Endothelial cell of umbilical vein (primary cell): ENCODE data around the gene ZFX. TPM values are rescaled to one million over a fixed set of nuclear protein-coding genes. Genes with fewer than 3 reads are reported as not detected.

Experiments used
- BruUV-seq: library from RNA; stranded (reverse); fragments of 400-500 nt; replicated peaks from 2 replicates; lab custom pipeline; 2021; lab: Mats Ljungman, UMichigan
- CTCF ChIA-PET: fragments of 300-600, 350-600 bp; sonication (Branson Sonifier 250); formaldehyde crosslinking; loops from one replicate; lab custom pipeline; 2021; ENCODE audit warnings: antibody characterized with exemption, inconsistent platforms; lab: Charles Lee
- POLR2A ChIA-PET: fragments of 300-600, 350-600 bp; sonication (Branson Sonifier 250); formaldehyde crosslinking; loops from one replicate; lab custom pipeline; 2021; ENCODE audit warnings: antibody characterized with exemption, inconsistent platforms; lab: Charles Lee
- DNase-seq: peaks from one replicate; pipeline ENCODE4 v3.0.0-alpha.2; 2011; ENCODE audit warnings: low read depth, low spot score
- FAIRE-seq: peaks from 2 replicates; lab custom pipeline; 2011; peaks lifted over from hg19 to GRCh38; lab: Jason Lieb, UNC
- H2AFZ ChIP-seq: 2 replicates; pipeline ENCODE4 v1.6.0; 2012; ENCODE audit warnings: low read depth, low read length, control low read depth, inconsistent platforms
- H3K27ac ChIP-seq: 2 replicates; pipeline ENCODE4 v1.5.1; 2011; ENCODE audit warnings: low read depth, mild to moderate bottlenecking, control low read depth, low read length, moderate library complexity; ENCODE audit not compliant: insufficient read depth
- H3K27me3 ChIP-seq, 2 experiments: 2 replicates each; pipeline versions ENCODE4 v1.6.0 to v1.6.1; 2011; ENCODE audit warnings: low read length in 2 of 2, mixed read lengths in 1 of 2; ENCODE audit not compliant: control insufficient read depth in 2 of 2, insufficient read depth in 2 of 2
- H3K36me3 ChIP-seq, 2 experiments: 2 replicates in 1 of 2; 3 replicates in 1 of 2; pipeline ENCODE4 v1.5.1; 2011; ENCODE audit warnings: low read length in 2 of 2, mild to moderate bottlenecking in 1 of 2, moderate library complexity in 1 of 2; ENCODE audit not compliant: control insufficient read depth in 2 of 2, insufficient read depth in 2 of 2; ENCODE audit errors: extremely low read depth in 1 of 2
- H3K4me1 ChIP-seq: 3 replicates; pipeline ENCODE4 v1.5.1; 2011; ENCODE audit warnings: mild to moderate bottlenecking, low read length; ENCODE audit not compliant: control insufficient read depth, insufficient read depth; ENCODE audit errors: extremely low read depth
- H3K4me2 ChIP-seq: 2 replicates; pipeline ENCODE4 v1.6.1; 2011; ENCODE audit warnings: low read length, control low read depth, mixed read lengths; ENCODE audit not compliant: insufficient read depth
- H3K4me3 ChIP-seq, 3 experiments: fragments of 200-600 bp in 1 of 3; sonication (generic), shearing (Covaris generic) in 1 of 3; replicated peaks in 1 of 3; 2 replicates each; pipeline ENCODE4 v1.5.1; 2011 to 2016; ENCODE audit warnings: control low read depth in 3 of 3, low read length in 3 of 3, mild to moderate bottlenecking in 2 of 3, inconsistent platforms in 1 of 3, low read depth in 1 of 3, moderate library complexity in 1 of 3; ENCODE audit not compliant: insufficient read depth in 1 of 3
- H3K79me2 ChIP-seq: 2 replicates; pipeline ENCODE4 v1.6.0; 2012; ENCODE audit warnings: low read length, inconsistent platforms; ENCODE audit not compliant: control insufficient read depth, insufficient read depth
- H3K9ac ChIP-seq: replicated peaks from 2 replicates; pipeline ENCODE3; 2011; ENCODE audit warnings: low read length, control low read depth; ENCODE audit not compliant: insufficient read depth; ENCODE audit errors: extremely low read depth
- H3K9me1 ChIP-seq: replicated peaks from 3 replicates; pipeline ENCODE4 v1.6.0; 2011; ENCODE audit warnings: mild to moderate bottlenecking, low read length; ENCODE audit not compliant: control insufficient read depth, insufficient read depth; ENCODE audit errors: extremely low read depth
- H3K9me3 ChIP-seq: replicated peaks from 2 replicates; pipeline ENCODE4 v1.5.1; 2012; ENCODE audit warnings: low read length, inconsistent platforms; ENCODE audit not compliant: control insufficient read depth, insufficient read depth
- H4K20me1 ChIP-seq: replicated peaks from 2 replicates; pipeline ENCODE3; 2011; ENCODE audit warnings: mild to moderate bottlenecking, low read length; ENCODE audit not compliant: control insufficient read depth, insufficient read depth; ENCODE audit errors: extremely low read depth
- EZH2 ChIP-seq: IDR thresholded peaks from 2 replicates; pipeline ENCODE4 v1.6.1; 2012; ENCODE audit warnings: borderline replicate concordance, low read depth, mild to moderate bottlenecking, moderate library complexity, low read length, inconsistent platforms; ENCODE audit not compliant: severe bottlenecking
- FOS ChIP-seq: IDR thresholded peaks from 2 replicates; pipeline ENCODE4 v1.6.1; 2011; ENCODE audit warnings: mild to moderate bottlenecking, low read length, moderate library complexity, borderline replicate concordance; ENCODE audit not compliant: insufficient read depth
- GATA2 ChIP-seq: IDR thresholded peaks from 2 replicates; pipeline ENCODE4 v1.7.0; 2011; ENCODE audit warnings: low read depth, mild to moderate bottlenecking, moderate library complexity, mixed read lengths, low read length; ENCODE audit not compliant: insufficient read length, insufficient read depth
- JUN ChIP-seq: IDR thresholded peaks from 2 replicates; pipeline ENCODE4 v1.6.1; 2011; ENCODE audit warnings: borderline replicate concordance, low read depth; ENCODE audit not compliant: insufficient read length, insufficient read depth
- MYC ChIP-seq: IDR thresholded peaks from one replicate; pipeline ENCODE4 v1.6.1; 2011; ENCODE audit warnings: mild to moderate bottlenecking, low read depth, low read length
- POLR2A ChIP-seq: IDR thresholded peaks from 2 replicates; pipeline ENCODE4 v1.6.1; 2012; ENCODE audit warnings: low read depth, mild to moderate bottlenecking, control low read depth, low read length
- POLR2AphosphoS5 ChIP-seq: IDR thresholded peaks from 2 replicates; pipeline ENCODE4 v1.6.1; 2012; ENCODE audit warnings: low read depth, mild to moderate bottlenecking, control low read depth, low read length, moderate library complexity; ENCODE audit not compliant: insufficient read depth
- dilution Hi-C: fragments of 300-500 bp; cut with MboI; formaldehyde crosslinking; loops from one replicate; pipeline ENCODE4 v1.15.0; 2019; ENCODE audit warnings: low sequenced_read_pairs; ENCODE audit not compliant: extremely low pct_ligation_motif_present
- intact Hi-C: fragments of 100-400 bp; cut with micrococcal nuclease; formaldehyde crosslinking; loops from one replicate; pipeline ENCODE4 v1.10.0; 2022
- polyA plus RNA-seq, 4 experiments: library from polyadenylated mRNA; depleted of rRNA in 3 of 4; stranded (reverse) in 3 of 4; unstranded in 1 of 4; fragments of >200 nt; gene quantifications; 2 replicates each; pipeline versions ENCODE4 v1.2.1 to v1.2.3, GENCODE V29; 2011 to 2012; ENCODE audit warnings: missing spikeins in 1 of 4
- total RNA-seq: library from RNA; stranded (reverse); gene quantifications from 2 replicates; pipeline ENCODE4 v1.2.3, GENCODE V29; 2021
- TF ChIP-seq, protein P1 (sequence below): IDR thresholded peaks from 2 replicates; pipeline ENCODE4 v1.6.1; 2011; ENCODE audit not compliant: insufficient read depth, insufficient read length
- TF ChIP-seq, protein P2 (sequence below), 2 donors: IDR thresholded peaks; 1 replicate in 1 of 2; 2 replicates in 1 of 2; pipeline ENCODE4 v1.5.1; 2011; ENCODE audit warnings: low read length in 2 of 2, mild to moderate bottlenecking in 2 of 2, moderate library complexity in 2 of 2, control low read depth in 1 of 2, inconsistent platforms in 1 of 2, low read depth in 1 of 2; ENCODE audit not compliant: insufficient read depth in 1 of 2; ENCODE audit errors: extremely low read depth in 1 of 2

The ZFX gene
- total and polyA plus RNA-seq, 2 donors (not counting 3 experiments of a cell fraction or from before 2014, with no cell fraction given): 11.4 to 34.1 TPM

DNA sequence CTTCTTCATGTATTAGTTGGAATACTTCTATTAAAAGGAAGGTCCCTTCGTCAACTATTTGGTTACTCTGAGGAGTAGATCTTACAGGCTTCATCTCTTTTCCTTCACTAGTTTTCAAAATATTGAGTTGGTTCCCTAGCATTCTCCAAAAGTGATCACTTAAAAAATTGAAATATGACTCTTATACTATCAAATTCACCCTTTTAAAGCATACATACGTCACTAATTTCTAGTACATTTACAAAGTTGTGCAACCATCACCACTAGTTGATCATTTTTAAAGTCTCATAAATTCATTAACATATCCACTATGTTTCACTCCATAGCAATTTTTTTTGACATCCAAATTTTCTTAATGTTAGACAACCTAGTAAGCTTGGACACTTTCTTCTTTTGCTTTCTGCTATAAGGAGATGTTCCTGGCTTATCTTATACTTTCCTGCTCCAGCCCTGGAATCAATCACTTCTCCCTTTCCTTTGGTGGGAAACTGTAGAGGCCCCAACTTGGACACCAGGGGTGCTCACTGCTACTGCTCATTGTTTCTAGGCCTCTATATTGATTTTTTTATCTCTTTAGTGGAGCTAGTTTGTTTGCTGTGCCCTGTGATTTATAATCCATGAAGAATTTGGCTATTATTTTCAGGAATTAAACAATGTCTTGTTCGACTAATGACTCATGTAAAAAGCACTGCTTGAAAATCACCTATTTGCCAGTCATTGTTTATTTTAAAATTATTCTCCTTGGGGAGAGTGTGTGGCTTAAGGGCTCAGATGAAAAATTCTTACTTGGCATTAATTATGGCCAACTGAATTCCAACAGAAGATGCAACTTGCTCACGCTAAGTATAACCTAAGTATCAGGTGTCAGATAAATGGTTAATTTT is 4.0 kb upstream of the ZFX start:
- peak; percentile 88 for FAIRE-seq
- TF ChIP-seq JUN (peak; percentile 25), FOS (peak; percentile 54), POLR2AphosphoS5 (no peak)
- Histone ChIP-seq H3K9me1 (no peaks in the 10 kb centered on the region), H3K4me3 (no peak overlapping the region), H4K20me1 (no peaks in the 10 kb centered on the region), H3K4me1 (peaks cover 28% of the 10 kb centered on the region), H2AFZ (no peak overlapping the region), H3K9me3 (no peaks in the 10 kb centered on the region), H3K27me3 (no peaks in the 10 kb centered on the region), H3K4me2 (peak overlapping the region; percentile 91), H3K36me3 (no peaks in the 10 kb centered on the region), H3K79me2 (peaks cover 2% of the 10 kb centered on the region), H3K27ac (peak overlapping the region; percentile 9), H3K9ac (peak overlapping the region; percentile 59)
- peak; percentile 48 for DNase-seq
- ChIA-PET POLR2A (no interaction called here), CTCF (interaction anchor here (0.7 kb wide), 1 partner anchor 29 kb away, joined by 4 read pairs; no protein-coding TSS in a partner anchor)
- dilution Hi-C loops: no loop called here
- no TSS peak for BruUV-seq
- intact Hi-C loops: loop anchor here (2.0 kb wide), 1 partner anchor 63 kb away; no protein-coding TSS in a partner anchor

DNA sequence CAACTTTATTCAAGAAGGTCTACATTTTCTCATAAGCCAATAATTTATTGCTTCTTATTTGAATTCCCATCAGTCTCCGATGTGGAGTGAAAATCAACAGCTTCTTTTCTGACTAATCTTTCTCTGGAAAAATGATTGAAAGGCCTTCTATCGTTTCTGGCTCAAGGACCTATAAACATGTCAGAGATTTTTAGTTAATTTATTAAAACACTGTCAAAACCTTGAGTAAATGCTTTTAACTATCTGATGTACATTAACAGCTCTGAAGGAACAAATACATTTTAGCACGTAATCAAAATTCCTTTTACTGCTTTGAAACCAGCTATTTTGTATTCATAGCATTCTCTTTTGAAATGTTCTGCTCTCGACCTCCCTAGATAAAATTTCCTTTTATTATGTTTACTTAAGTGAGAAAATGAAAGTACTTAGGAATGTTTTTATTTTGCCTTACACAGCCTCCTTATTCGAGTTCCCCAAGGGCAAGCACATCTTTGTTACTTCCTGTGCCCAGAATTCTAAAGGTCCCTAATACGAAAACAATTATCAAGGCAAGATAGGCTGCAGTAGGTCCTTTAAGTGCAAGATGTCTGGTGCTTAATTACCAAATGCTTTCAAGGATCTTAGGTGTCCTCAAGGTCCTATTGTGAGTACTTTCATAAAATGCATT is 3.1 kb upstream of the ZFX start:
- peak; percentile 4 for FAIRE-seq
- no peaks in the 10 kb centered on the region for H3K9me3 ChIP-seq
- ChIA-PET CTCF (interaction anchor here (0.7 kb wide), 1 partner anchor 28 kb away, joined by 4 read pairs; no protein-coding TSS in a partner anchor), POLR2A (no interaction called here)
- H3K9ac ChIP-seq: peak overlapping the region; percentile 59
- peak overlapping the region; percentile 25 for H2AFZ ChIP-seq
- peak overlapping the region; percentile 9 for H3K27ac ChIP-seq
- dilution Hi-C loops: no loop called here
- H3K27me3 ChIP-seq: no peaks in the 10 kb centered on the region
- H3K4me2 ChIP-seq: peak overlapping the region; percentile 91
- DNase-seq: peak; percentile 44
- no peaks in the 10 kb centered on the region for H4K20me1 ChIP-seq
- H3K4me3 ChIP-seq: peak overlapping the region in 1 of 3 experiments; percentile 49
- H3K36me3 ChIP-seq: no peaks in the 10 kb centered on the region
- TF ChIP-seq, protein P1, sequence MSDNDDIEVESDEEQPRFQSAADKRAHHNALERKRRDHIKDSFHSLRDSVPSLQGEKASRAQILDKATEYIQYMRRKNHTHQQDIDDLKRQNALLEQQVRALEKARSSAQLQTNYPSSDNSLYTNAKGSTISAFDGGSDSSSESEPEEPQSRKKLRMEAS: no peak
- no peak for TF ChIP-seq GATA2
- TF ChIP-seq FOS: no peak
- no peak for TF ChIP-seq JUN
- no peak for TF ChIP-seq MYC
- TF ChIP-seq POLR2AphosphoS5: no peak
- no peak for TF ChIP-seq POLR2A
- no peak for TF ChIP-seq EZH2
- TF ChIP-seq, protein P2, sequence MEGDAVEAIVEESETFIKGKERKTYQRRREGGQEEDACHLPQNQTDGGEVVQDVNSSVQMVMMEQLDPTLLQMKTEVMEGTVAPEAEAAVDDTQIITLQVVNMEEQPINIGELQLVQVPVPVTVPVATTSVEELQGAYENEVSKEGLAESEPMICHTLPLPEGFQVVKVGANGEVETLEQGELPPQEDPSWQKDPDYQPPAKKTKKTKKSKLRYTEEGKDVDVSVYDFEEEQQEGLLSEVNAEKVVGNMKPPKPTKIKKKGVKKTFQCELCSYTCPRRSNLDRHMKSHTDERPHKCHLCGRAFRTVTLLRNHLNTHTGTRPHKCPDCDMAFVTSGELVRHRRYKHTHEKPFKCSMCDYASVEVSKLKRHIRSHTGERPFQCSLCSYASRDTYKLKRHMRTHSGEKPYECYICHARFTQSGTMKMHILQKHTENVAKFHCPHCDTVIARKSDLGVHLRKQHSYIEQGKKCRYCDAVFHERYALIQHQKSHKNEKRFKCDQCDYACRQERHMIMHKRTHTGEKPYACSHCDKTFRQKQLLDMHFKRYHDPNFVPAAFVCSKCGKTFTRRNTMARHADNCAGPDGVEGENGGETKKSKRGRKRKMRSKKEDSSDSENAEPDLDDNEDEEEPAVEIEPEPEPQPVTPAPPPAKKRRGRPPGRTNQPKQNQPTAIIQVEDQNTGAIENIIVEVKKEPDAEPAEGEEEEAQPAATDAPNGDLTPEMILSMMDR (IDR thresholded peaks at IDR 0.05; ENCODE audit: extremely low read depth in 1 of 2, insufficient read depth in 1 of 2, low read depth in 1 of 2, low read length in 2 of 2): no peak
- no peaks in the 10 kb centered on the region for H3K9me1 ChIP-seq
- no TSS peak for BruUV-seq
- intact Hi-C loops: loop anchor here (2.0 kb wide), 1 partner anchor 64 kb away; no protein-coding TSS in a partner anchor
- peaks cover 11% of the 10 kb centered on the region for H3K79me2 ChIP-seq
- H3K4me1 ChIP-seq: peaks cover 32% of the 10 kb centered on the region
